Fibroblast of lung (primary cell): Measurements from ENCODE around the gene CHPF2. TPM values are rescaled to one million over a fixed set of nuclear protein-coding genes. Genes with fewer than 3 reads are reported as not detected.

Experiments
- DNase-seq, 2 donors: peaks; one replicate each; pipeline versions ENCODE4 v3.0.0 to v3.0.0-alpha.2; 2010; ENCODE audit warnings: low read depth in 2 of 2
- H2AFZ ChIP-seq: 2 replicates; pipeline ENCODE4 v1.5.1; 2012; ENCODE audit warnings: low read length, control low read depth, inconsistent platforms
- H3K27ac ChIP-seq: 2 replicates; pipeline ENCODE4 v1.5.1; 2011; ENCODE audit warnings: low read length, control low read depth; ENCODE audit not compliant: insufficient read depth
- H3K27me3 ChIP-seq: 2 replicates; pipeline ENCODE4 v1.5.1; 2011; ENCODE audit warnings: mild to moderate bottlenecking, low read length; ENCODE audit not compliant: control insufficient read depth, insufficient read depth
- H3K36me3 ChIP-seq: 2 replicates; pipeline ENCODE4 v1.5.1; 2011; ENCODE audit warnings: low read length; ENCODE audit not compliant: control insufficient read depth, insufficient read depth
- H3K4me1 ChIP-seq: 2 replicates; pipeline ENCODE4 v1.5.1; 2011; ENCODE audit warnings: low read length; ENCODE audit not compliant: control insufficient read depth, insufficient read depth; ENCODE audit errors: extremely low read depth
- H3K4me2 ChIP-seq: 2 replicates; pipeline ENCODE4 v1.5.1; 2011; ENCODE audit warnings: low read length, control low read depth; ENCODE audit not compliant: insufficient read depth; ENCODE audit errors: extremely low read depth
- H3K4me3 ChIP-seq, 4 experiments: fragments of 200-600 bp in 1 of 4; sonication (generic) in 1 of 4; replicated peaks in 1 of 4; 2 replicates each; pipeline ENCODE4 v1.5.1; 2011 to 2016; ENCODE audit warnings: low read length in 4 of 4, low read depth in 3 of 4, mild to moderate bottlenecking in 3 of 4, control low read depth in 2 of 4, inconsistent platforms in 1 of 4, mixed read lengths in 1 of 4; ENCODE audit not compliant: insufficient read depth in 1 of 4; ENCODE audit errors: control extremely low read depth in 1 of 4
- H3K79me2 ChIP-seq: 2 replicates; pipeline ENCODE4 v1.5.1; 2012; ENCODE audit warnings: mild to moderate bottlenecking, low read length, inconsistent platforms; ENCODE audit not compliant: control insufficient read depth, insufficient read depth
- H3K9ac ChIP-seq: 2 replicates; pipeline ENCODE4 v1.5.1; 2011; ENCODE audit warnings: mild to moderate bottlenecking, low read length, control low read depth; ENCODE audit not compliant: insufficient read depth
- H3K9me3 ChIP-seq: 2 replicates; pipeline ENCODE4 v1.5.1; 2012; ENCODE audit warnings: low read depth, low read length; ENCODE audit not compliant: control insufficient read depth, insufficient read depth
- H4K20me1 ChIP-seq: 2 replicates; pipeline ENCODE4 v1.5.1; 2011; ENCODE audit warnings: low read length; ENCODE audit not compliant: control insufficient read depth, insufficient read depth; ENCODE audit errors: extremely low read depth
- EZH2 ChIP-seq: IDR thresholded peaks from 2 replicates; pipeline ENCODE4 v1.5.1; 2012; ENCODE audit warnings: low read length, control low read depth, mild to moderate bottlenecking; ENCODE audit errors: missing control alignments
- polyA plus RNA-seq, 2 donors: library from polyadenylated mRNA; depleted of rRNA in 1 of 2; stranded (reverse) in 1 of 2; unstranded in 1 of 2; fragments of >200 nt; gene quantifications; 2 replicates each; pipeline ENCODE4 v1.2.1, GENCODE V29; 2011 to 2012; ENCODE audit warnings: missing spikeins in 1 of 2
- total RNA-seq: library from RNA; depleted of rRNA; stranded (reverse); fragments of >200 nt; gene quantifications from 2 replicates; pipeline ENCODE4 v1.2.1, GENCODE V29; 2014
- TF ChIP-seq, protein P1 (sequence below), 2 donors: IDR thresholded peaks in 1 of 2; conservative IDR thresholded peaks in 1 of 2; 1 replicate in 1 of 2; 2 replicates in 1 of 2; pipeline ENCODE4 v1.5.1; 2011 to 2012; ENCODE audit warnings: low read length in 2 of 2, control low read depth in 1 of 2, inconsistent platforms in 1 of 2, low read depth in 1 of 2, mild to moderate bottlenecking in 1 of 2

Gene CHPF2
- total and polyA plus RNA-seq, 2 donors (not counting 1 experiment from before 2014, with no cell fraction given) = 42.5 to 46.7 TPM

DNA sequence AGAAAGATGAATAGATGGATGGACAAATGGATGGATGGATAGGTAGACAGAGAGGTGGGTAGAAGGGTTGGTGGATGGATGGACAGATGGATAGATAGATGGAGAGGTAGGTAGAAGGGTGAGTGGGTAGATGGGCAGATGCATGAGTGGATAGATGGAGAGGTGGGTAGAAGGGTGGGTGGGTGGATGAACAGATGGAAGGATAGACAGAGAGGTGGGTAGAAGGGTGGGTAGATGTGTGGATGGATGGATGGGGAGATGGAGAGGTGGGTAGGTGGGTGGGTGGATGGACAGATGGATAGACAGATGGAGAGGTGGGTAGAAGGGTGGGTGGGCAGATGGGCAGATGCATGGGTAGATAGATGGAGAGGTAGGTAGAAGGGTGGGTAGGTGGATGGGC is 34.4 kb upstream of the CHPF2 start:
- TF ChIP-seq EZH2 = no peak
- TF ChIP-seq, protein P1, sequence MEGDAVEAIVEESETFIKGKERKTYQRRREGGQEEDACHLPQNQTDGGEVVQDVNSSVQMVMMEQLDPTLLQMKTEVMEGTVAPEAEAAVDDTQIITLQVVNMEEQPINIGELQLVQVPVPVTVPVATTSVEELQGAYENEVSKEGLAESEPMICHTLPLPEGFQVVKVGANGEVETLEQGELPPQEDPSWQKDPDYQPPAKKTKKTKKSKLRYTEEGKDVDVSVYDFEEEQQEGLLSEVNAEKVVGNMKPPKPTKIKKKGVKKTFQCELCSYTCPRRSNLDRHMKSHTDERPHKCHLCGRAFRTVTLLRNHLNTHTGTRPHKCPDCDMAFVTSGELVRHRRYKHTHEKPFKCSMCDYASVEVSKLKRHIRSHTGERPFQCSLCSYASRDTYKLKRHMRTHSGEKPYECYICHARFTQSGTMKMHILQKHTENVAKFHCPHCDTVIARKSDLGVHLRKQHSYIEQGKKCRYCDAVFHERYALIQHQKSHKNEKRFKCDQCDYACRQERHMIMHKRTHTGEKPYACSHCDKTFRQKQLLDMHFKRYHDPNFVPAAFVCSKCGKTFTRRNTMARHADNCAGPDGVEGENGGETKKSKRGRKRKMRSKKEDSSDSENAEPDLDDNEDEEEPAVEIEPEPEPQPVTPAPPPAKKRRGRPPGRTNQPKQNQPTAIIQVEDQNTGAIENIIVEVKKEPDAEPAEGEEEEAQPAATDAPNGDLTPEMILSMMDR (conservative IDR thresholded peaks at IDR 0.05 in 1 of 2, IDR thresholded peaks at IDR 0.05 in 1 of 2; ENCODE audit: low read depth in 1 of 2, low read length in 2 of 2) = no peak
- no peaks in the 10 kb centered on the region for H4K20me1 ChIP-seq
- no peak overlapping the region for H3K4me3 ChIP-seq
- no peak overlapping the region for H3K9ac ChIP-seq
- H3K4me2 ChIP-seq = no peak overlapping the region
- no peaks in the 10 kb centered on the region for H3K4me1 ChIP-seq
- H3K79me2 ChIP-seq = no peaks in the 10 kb centered on the region
- no peaks in the 10 kb centered on the region for H3K36me3 ChIP-seq
- DNase-seq = no peak
- H3K27me3 ChIP-seq = peaks cover 36% of the 10 kb centered on the region
- no peak overlapping the region for H3K27ac ChIP-seq
- no peak overlapping the region for H2AFZ ChIP-seq
- no peaks in the 10 kb centered on the region for H3K9me3 ChIP-seq

DNA sequence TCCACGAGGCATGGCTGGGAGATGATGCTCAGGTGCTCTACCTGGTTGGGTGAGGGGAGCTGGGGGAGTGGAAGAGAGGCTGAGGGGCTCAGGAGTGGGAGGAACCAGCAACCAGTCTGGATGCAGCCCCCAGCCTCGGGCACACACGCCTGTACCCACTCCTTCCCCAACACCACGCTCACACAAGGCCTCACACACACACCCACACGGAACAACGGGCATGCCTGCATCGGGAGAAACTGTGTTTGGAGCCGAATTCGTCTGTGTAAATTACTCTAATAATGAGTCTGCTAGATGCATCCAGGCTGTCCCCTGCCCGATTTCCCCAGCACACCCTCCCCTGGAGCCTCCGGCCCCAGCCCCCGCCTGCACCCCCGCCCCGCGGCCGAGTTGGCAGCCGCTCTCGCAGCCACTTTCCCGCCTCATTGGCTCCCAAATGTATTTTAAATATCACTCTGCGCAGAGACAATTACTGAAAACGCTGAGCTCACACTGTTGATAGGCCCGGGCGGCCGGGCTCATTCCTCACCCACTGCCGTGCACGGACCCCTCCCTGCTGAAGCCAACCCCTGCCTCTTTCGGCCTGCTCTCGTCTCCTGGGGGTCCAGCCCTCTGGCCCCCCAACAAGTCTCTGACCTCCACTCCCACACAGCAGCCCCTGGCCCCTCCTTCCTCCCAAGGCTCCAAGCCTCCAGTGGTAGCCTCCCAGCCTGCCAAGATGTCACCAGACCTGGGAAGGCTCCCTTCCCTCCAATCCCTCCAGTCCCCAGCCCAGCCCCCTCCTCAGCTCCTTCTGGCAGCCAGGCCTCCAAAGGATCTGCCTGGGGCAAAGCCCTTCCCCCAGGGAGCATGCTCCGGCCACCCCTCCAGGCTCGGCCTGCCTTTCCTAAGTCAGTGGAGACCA is 33.1 kb upstream of the CHPF2 start:
- Histone ChIP-seq H4K20me1 (no peaks in the 10 kb centered on the region), H3K4me2 (no peak overlapping the region), H3K79me2 (no peaks in the 10 kb centered on the region), H3K9me3 (no peaks in the 10 kb centered on the region), H3K27ac (no peak overlapping the region), H3K36me3 (no peaks in the 10 kb centered on the region), H3K4me3 (no peak overlapping the region), H2AFZ (no peak overlapping the region), H3K4me1 (no peaks in the 10 kb centered on the region), H3K9ac (no peak overlapping the region), H3K27me3 (peaks cover 41% of the 10 kb centered on the region)
- DNase-seq = no peak
- no peak for TF ChIP-seq EZH2
- TF ChIP-seq, protein P1 (conservative IDR thresholded peaks at IDR 0.05 in 1 of 2, IDR thresholded peaks at IDR 0.05 in 1 of 2; ENCODE audit: low read depth in 1 of 2, low read length in 2 of 2) = no peak

DNA sequence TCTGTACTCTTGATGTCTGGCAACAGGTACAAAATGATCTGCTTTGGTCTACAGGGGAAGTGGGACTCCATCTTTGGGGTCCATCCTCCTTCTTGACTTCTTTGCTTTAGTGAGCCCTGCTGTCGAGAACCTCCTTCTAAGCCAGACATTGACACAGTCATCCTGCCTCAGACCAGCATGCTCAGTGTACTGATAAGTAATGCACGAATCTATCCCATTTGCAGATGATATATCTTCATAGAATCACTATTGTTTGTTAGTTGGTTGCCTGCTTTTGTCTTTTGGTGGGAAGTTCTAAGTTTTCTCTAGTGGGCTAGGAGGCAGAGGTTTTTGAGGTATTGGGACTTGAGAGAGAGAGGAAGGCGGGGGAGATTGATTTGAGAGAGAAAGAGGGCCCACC is 30.9 kb upstream of the CHPF2 start:
- TF ChIP-seq, protein P1 (conservative IDR thresholded peaks at IDR 0.05 in 1 of 2, IDR thresholded peaks at IDR 0.05 in 1 of 2; ENCODE audit: low read depth in 1 of 2, low read length in 2 of 2) = no peak
- no peak for TF ChIP-seq EZH2
- Histone ChIP-seq H3K79me2 (no peaks in the 10 kb centered on the region), H3K4me2 (no peak overlapping the region), H3K9ac (no peak overlapping the region), H4K20me1 (no peaks in the 10 kb centered on the region), H3K27ac (no peak overlapping the region), H3K4me1 (no peaks in the 10 kb centered on the region), H3K36me3 (no peaks in the 10 kb centered on the region), H2AFZ (no peak overlapping the region), H3K27me3 (peaks cover 52% of the 10 kb centered on the region), H3K9me3 (no peaks in the 10 kb centered on the region), H3K4me3 (no peak overlapping the region)
- DNase-seq = no peak
